SK-N-MC (cell line): ENCODE data around the gene OTUD7B.
A peak's percentile ranks its signal among the peaks of the same experiment; 100 is the strongest.

Experiments
- DNase-seq: peaks from one replicate; pipeline ENCODE4 v3.0.0-alpha.2; 2011; ENCODE audit warnings: low read depth, low spot score
- H3K27ac ChIP-seq: fragments of 200-600 bp; sonication (generic); 2 replicates; pipeline ENCODE4 v1.5.1; 2016; ENCODE audit warnings: mixed run types
- H3K36me3 ChIP-seq: fragments of 200-600 bp; sonication (generic); 2 replicates; pipeline ENCODE4 v1.6.1; 2017; ENCODE audit warnings: antibody characterized with exemption, low read length, mixed read lengths; ENCODE audit not compliant: insufficient read depth
- H3K4me3 ChIP-seq: fragments of 200-600 bp; sonication (generic); 2 replicates; pipeline ENCODE4 v1.5.1; 2016
- H3K9ac ChIP-seq: fragments of 200-600 bp; sonication (generic); 2 replicates; pipeline ENCODE4 v1.8.0; 2017; ENCODE audit warnings: mixed run types, mixed read lengths; ENCODE audit not compliant: insufficient read length
- H3K9me3 ChIP-seq: fragments of 200-600 bp; sonication (generic); 2 replicates; pipeline ENCODE4 v1.6.1; 2017; ENCODE audit warnings: low read depth, mild to moderate bottlenecking, antibody characterized with exemption, low read length, moderate library complexity, mixed read lengths
- EZH2 ChIP-seq: fragments of 200-600 bp; sonication (generic); IDR thresholded peaks from one replicate; pipeline ENCODE4 v1.6.1; 2017; ENCODE audit warnings: antibody characterized with exemption
- FOXP2 ChIP-seq: optimal IDR thresholded peaks from 2 replicates; pipeline ENCODE3; 2011; ENCODE audit warnings: mild to moderate bottlenecking, moderate library complexity; ENCODE audit not compliant: insufficient read depth; ENCODE audit errors: extremely low read length, control extremely low read depth
- POLR2AphosphoS5 ChIP-seq: IDR thresholded peaks from 2 replicates; pipeline ENCODE4 v1.6.1; 2012; ENCODE audit warnings: mild to moderate bottlenecking, low read depth, low read length, borderline replicate concordance

OTUD7B gene

DNA sequence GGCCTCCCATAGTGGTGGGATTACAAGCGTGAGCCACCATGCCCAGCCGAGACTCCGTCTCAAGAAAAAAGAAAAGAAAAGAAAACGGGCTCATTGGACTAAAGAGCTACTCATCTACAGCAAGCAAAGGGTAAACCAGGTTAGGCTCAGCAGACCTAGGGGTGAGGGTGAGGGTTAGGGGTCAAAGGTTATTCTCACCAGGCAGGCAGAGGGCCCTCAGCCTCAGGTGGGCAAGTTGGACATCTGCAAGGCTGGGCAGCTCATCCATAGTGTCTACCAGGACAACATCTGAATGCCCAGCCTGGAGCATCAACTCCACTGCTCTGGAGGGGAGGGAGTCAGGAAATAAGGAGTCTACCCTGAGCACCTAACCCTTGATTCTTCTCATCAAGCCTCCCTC is 77.3 kb downstream of the OTUD7B start:
- Histone ChIP-seq H3K4me3 (no peak overlapping the region), H3K9ac (no peak overlapping the region), H3K36me3 (no peaks in the 10 kb centered on the region), H3K27ac (no peak overlapping the region), H3K9me3 (no peaks in the 10 kb centered on the region)
- no peak for TF ChIP-seq FOXP2
- TF ChIP-seq EZH2: no peak
- no peak for TF ChIP-seq POLR2AphosphoS5
- no peak for DNase-seq

DNA sequence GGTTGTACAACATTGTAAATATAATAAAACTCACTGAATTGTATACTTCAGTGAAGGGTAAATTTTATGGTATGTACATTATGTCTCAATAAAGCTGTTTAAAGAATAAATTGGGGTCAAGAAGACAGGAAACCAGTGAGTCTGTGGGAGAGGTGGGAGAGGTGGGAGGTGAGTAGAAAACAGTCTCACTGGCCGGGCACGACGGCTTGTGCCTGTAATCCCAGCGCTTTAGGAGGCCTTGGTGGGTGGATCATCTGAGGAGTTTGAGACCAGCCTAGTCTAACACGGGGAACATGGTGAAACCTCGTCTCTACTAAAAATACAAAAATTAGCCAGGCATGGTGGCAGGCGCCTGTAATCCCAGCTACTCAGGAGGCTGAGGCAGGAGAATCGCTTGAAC is 78.1 kb downstream of the OTUD7B start:
- Histone ChIP-seq H3K36me3 (no peaks in the 10 kb centered on the region), H3K27ac (no peak overlapping the region), H3K4me3 (no peak overlapping the region), H3K9ac (no peak overlapping the region), H3K9me3 (no peaks in the 10 kb centered on the region)
- DNase-seq: no peak
- TF ChIP-seq POLR2AphosphoS5: no peak
- no peak for TF ChIP-seq FOXP2
- no peak for TF ChIP-seq EZH2

DNA sequence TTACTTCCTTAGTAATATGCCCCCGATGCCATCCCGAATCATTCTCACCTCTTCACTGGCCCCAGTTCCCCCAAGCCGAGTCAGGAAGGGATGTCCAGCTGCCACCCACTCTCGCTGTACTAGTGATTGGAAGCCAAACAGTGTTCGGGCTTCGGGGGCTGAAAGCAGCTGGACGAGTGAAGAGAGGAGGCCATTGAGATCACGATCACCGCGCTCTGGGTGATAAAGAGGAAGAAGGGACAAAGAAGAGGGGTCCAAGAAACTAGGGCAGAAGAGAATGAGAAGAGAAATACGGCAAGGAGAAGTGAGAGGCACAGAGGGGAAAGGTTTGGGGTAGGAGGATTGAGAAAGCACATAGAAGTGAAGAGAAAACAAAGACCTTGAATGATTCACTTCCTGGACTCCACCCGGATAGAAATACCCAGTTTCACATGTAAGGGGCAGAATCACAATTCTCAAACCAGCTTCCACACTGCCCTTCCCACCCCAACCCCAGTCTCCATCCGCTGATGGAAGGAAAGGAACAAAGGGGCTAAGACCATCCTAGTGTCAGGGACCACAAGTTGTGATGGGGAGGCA is 79.2 kb downstream of the OTUD7B start:
- Histone ChIP-seq H3K9ac (no peak overlapping the region), H3K27ac (no peak overlapping the region), H3K9me3 (no peaks in the 10 kb centered on the region), H3K4me3 (no peak overlapping the region), H3K36me3 (peaks cover 6% of the 10 kb centered on the region)
- DNase-seq: no peak
- no peak for TF ChIP-seq FOXP2
- no peak for TF ChIP-seq POLR2AphosphoS5
- TF ChIP-seq EZH2: no peak

DNA sequence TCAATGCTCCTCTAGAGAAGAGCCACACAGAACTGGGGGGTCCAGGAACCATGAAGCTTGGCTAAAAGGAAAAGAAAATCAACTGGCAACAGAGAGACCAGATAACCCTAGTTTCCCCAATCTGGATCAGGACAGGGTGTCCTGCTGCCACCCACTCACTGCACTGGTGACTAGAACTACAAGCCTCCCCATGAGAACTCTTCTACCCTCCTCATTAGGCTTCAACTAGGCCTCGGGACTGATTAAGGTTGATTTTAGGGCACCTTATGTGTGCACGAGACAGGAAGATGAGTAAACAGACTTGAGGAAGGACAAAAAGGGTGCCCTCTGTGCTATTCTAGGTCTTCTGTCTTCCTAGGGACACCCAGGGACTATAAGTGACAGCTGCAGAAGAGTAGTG is 80.7 kb downstream of the OTUD7B start:
- DNase-seq: no peak
- H3K36me3 ChIP-seq: peaks cover 20% of the 10 kb centered on the region
- no peak overlapping the region for H3K27ac ChIP-seq
- H3K9ac ChIP-seq: no peak overlapping the region
- H3K4me3 ChIP-seq: no peak overlapping the region
- no peak for TF ChIP-seq POLR2AphosphoS5
- TF ChIP-seq FOXP2: no peak
- no peak for TF ChIP-seq EZH2
- no peaks in the 10 kb centered on the region for H3K9me3 ChIP-seq

DNA sequence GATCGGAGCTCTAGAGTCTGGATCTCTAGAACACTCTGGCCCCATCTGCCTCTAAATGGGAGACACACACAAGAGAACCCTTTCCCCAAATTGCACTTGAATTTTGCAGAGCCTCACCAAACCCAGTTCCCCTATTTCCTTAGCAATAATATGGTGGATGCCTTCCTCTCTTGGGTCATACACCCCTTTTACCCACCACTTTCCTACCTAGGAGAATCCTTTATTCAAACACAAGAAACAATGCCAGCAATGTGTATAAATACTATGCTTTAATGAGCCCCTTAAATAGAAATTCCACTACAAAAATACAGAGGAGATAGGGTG is 82.2 kb downstream of the OTUD7B start:
- no peak for TF ChIP-seq POLR2AphosphoS5
- TF ChIP-seq EZH2: no peak
- no peak for TF ChIP-seq FOXP2
- Histone ChIP-seq H3K4me3 (peak overlapping the region; percentile 94), H3K9ac (peak overlapping the region; percentile 96), H3K9me3 (no peaks in the 10 kb centered on the region), H3K36me3 (peaks cover 35% of the 10 kb centered on the region), H3K27ac (peak overlapping the region; percentile 91)
- no peak for DNase-seq

DNA sequence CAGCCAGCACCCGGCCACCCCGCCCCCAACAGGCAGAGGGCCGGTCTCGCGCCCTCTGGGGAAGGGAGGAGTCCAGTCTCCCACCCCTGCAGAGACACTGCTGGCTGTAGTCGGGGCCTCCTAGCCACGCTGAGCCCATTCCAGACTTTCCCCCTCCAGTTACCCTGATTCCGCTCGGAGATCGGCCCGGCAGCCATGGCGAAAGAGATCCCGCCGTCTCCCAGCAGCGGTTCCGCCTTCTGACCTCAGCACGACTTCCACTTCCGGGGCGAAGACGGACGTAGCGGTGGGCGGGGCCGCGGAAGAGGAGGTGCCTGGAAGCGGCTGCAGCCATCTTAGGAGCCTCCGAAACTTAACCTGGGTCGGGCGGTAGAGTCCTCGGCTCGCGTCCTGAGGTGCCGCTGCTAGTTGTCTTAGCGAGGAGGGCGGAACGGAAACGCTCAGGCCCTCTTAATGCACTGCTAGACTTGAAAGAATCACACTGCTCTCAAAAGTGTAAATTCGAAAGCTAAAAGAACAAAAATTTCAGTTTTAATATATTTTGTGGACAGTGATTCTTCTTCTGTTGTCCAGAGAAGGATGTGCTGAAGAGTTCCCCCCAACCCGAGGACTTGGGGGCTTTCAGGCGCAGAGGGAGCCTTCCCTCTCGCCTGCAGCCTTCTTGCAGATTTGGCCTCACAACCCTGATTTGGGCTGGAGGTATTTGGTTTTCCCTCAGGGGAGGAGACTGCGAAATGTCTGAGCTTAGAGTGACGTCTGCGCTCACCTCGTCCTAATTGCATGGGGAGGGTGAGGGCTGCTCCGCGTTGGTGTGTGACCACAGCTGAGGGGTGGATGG is 82.7 kb downstream of the OTUD7B start, which contains the start of gene SF3B4:
SF3B4 (minus strand) TSS at position 241 of the 838 bp plus-strand sequence; CDS start at position 197, 44 bp downstream.
- Histone ChIP-seq H3K27ac (peak within 1 kb of the TSS; percentile 91), H3K36me3 (peaks cover 41% of the 10 kb centered on the region), H3K9me3 (no peaks in the 10 kb centered on the region), H3K4me3 (peak within 1 kb of the TSS; percentile 94), H3K9ac (peak within 1 kb of the TSS; percentile 96)
- TF ChIP-seq POLR2AphosphoS5 (peak; percentile 94), FOXP2 (no peak)
- no peak for DNase-seq

DNA sequence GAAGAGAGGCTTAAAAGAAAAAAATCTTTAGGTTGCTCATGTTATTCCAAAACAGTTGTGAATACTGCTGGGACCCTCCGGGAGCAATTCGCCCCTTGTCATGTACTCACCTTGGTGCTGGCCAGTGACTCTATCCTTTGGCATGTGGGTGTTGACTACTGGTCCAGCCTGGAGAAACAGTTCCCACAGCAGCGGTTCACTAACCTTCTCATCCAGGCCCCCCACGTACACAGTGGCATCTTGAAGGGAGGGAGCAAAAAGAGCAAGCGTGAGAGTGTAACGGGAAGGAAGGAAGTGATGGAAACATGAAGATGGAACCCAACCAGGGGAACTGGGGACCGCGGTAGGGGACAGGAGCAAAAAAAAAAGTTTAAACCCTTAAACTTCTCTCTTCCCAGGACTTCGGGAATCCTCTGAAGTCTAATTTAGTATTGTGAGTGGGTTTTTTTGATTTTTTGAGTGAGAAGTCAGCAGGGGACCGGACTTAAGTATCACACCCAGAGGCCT is 83.4 kb downstream of the OTUD7B start:
- TF ChIP-seq FOXP2 (no peak), EZH2 (no peak), POLR2AphosphoS5 (no peak)
- no peaks in the 10 kb centered on the region for H3K9me3 ChIP-seq
- H3K9ac ChIP-seq: peak overlapping the region; percentile 96
- H3K4me3 ChIP-seq: peak overlapping the region; percentile 94
- H3K27ac ChIP-seq: no peak overlapping the region
- DNase-seq: no peak
- peaks cover 46% of the 10 kb centered on the region for H3K36me3 ChIP-seq

DNA sequence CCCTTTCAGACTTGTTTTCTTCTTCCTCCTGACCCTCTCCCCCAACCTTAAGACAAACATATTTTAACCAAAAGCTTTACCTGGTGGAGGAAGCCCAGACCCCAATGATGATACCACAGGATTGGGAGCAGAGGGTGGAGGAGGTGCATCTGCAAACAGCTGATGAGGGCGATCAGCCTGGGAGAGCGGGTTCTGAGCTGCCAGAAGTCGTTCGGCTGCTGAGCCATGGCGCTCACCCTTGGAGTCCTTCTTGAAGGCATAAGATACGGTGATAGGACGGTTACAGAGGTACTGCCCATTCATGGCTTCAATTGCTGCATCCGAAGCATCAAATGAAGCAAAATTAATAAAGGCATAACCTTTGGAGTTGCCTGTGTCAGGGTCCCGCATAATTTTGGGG is 84.2 kb downstream of the OTUD7B start:
- peak overlapping the region; percentile 94 for H3K4me3 ChIP-seq
- no peak overlapping the region for H3K9ac ChIP-seq
- peaks cover 46% of the 10 kb centered on the region for H3K36me3 ChIP-seq
- no peak for DNase-seq
- H3K9me3 ChIP-seq: no peaks in the 10 kb centered on the region
- TF ChIP-seq EZH2: no peak
- no peak for TF ChIP-seq POLR2AphosphoS5
- no peak for TF ChIP-seq FOXP2
- H3K27ac ChIP-seq: no peak overlapping the region
